Hematopoietic multipotent progenitor cell treated with erythropoietin and hydrocortisone succinate and interleukin-3 and kit ligand, for 17 days (in vitro differentiated cells): ENCODE measurements around the gene CDC42.
"Not testable (repeated sequence)": the region's sequence is repeated elsewhere in the genome, so short reads cannot be mapped to it uniquely, and the experiment has no call there.

Experiments used
- DNase-seq: peaks from one replicate; pipeline ENCODE4 v3.0.0-alpha.2; 2015; ENCODE audit warnings: low spot score

CDC42 gene

DNA sequence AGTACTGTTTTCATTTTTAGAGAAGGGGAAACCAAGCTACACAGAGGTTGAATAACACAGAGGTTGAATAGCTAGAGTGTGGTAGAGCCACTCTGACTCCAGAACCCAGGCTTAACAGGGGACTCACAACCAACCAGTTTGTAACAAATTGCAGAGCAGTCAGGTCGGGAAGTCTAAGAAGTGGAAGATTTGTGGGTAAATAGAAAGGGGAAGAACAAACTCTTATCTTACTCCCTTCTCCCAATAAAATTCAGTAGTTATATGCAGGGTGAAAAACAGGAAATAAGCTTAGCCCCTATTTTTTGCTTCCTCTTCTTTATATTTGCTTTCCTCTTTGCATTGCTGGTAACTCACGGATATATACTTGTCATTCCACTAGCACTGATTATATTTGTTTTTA, 23.2 kb downstream of the CDC42 start:
- DNase-seq = no peak

- no peak for DNase-seq
Observed at GRCh38 chr1:22076346-22076745, 23.8 kb downstream of the CDC42 start.

DNA sequence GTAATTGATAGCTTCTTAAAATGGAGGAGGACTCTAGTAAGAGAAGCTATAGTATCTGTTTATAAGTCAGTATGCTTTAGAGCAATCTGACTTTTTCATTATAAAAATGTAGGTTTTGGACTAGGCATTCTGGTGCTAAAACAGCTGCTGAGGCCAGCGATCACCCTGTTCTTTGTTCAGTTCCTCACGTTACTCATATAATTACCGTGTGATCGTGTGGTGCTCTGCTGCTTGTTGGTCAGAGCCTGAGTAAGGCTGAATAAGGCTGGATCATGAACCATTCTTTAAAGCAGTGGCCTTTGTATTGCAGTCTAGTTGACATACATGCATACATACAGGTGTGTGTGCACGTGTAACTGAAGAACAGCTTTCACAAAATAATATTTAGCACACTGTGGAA, 25.2 kb downstream of the CDC42 start:
- DNase-seq = no peak

DNA sequence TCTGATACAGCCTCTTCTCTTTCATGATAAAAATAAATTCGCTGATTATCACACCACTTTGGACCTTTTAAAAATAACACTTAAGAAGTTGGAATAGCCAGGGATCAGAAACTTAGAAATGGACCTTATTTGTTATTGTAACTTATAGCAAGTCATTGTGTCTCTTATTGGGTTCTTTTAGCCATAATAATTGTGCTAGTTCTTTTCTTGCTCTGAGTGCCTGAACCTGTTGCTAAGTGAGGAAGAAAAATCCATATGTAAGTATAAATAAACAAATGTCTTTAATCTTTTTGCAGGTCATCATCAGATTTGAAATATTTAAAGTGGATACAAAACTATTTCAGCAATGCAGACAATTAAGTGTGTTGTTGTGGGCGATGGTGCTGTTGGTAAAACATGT, 25.6 kb downstream of the CDC42 start:
- no peak for DNase-seq

- DNase-seq = no peak
Observed at GRCh38 chr1:22080191-22080590, 27.7 kb downstream of the CDC42 start.

GRCh38 chr1:22088331-22088730, 35.8 kb downstream of the CDC42 start:
- no peak for DNase-seq

DNA sequence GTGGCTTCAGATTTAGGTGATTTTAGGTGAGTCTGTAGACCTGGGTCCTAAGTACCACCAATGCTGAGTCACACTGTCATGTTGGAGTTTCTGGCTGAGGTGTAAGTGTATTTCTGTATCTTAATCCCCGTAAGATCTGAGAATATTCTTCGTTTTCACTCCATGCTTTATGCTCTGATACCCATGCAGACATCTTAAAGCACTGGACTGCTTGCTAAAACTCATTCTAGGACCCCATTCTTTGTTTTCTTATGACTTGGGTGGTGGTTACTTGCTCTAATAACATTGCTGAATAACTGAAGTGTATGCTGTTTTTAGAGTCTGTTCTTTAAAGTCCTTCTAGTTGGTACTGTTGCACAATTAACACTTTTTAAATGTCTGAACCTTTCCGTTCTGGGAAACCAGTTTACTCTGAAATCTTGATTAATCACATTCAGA, 36.6 kb downstream of the CDC42 start:
- DNase-seq = no peak

GRCh38 chr1:22089787-22090186, 37.3 kb downstream of the CDC42 start:
- DNase-seq = no peak

DNA sequence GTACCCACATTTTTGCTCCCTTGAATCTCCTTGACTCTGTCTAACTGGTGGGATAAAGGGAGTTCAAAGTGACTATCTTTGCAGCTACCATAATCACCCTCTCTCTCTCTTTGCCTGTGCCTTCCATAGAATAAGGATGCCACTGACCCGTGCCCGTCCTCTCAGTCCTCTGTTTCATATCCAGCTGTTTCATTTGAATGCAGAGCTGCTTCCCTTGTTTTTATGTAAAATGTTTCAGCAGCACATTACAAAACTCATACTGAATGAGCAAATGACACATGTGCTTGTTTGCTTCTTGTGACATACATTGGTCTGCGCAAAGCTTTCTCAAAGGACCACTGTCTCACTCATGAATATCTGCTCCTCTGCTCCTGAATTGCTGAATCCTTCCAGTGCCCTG, 38.4 kb downstream of the CDC42 start:
- no peak for DNase-seq

GRCh38 chr1:22092026-22092768, 39.7 kb downstream of the CDC42 start:
- not testable (repeated sequence) for DNase-seq

DNA sequence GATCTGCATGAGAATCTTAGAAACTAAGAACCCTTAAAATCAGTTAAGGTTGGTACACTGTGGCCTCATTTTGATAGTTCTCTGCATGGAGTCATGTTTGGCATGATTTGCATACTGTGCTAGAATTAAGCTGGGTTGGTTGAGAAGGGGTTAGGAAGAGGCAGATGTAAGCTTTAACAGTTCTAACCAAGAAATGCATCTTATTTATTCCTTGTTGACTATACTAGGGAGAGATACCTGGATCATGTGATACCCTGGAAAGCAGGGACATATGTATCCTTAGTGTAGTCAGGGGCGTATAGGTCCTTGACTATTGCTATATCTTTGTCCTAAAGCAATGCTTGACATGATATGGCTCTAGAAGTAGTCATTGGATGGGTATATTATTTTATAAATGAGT, 41.0 kb downstream of the CDC42 start:
- no peak for DNase-seq

DNA sequence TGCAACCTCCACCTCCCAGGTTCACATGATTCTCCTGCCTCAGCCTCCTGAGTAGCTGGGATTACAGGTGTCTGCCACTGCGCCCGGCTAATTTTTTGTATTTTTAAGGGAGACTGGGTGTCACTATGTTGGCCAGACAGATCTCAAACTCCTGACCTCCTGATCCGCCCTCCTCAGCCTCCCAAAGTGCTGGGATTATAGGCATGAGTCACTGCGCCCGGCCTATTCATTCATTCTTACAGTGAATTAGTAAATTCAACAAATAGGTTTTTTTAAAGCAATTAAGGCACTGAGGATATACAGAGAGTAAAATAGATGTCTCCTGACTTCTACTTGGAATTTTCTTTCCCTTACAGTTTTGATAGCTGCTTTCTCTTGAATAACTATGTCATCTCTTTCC, 43.5 kb downstream of the CDC42 start:
- no peak for DNase-seq

DNA sequence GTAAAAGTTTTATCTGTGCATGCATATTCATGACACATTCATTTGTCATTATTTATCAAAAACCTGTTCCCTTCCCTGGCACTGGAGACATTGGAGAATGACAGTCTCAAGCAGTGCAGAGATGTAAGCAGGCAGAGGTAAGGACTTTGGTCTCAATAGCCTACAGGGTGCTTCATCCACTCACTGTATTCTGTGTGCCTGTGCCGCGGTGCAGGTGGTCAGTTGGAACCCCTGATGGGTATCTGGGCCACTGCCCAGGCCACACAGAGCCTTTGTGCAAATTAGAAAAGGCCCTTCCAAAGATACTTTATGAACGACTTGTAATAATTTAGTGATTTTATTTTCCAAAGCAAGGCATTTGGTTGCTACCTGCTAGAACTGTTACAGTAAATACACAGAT, 44.0 kb downstream of the CDC42 start:
- no peak for DNase-seq

DNA sequence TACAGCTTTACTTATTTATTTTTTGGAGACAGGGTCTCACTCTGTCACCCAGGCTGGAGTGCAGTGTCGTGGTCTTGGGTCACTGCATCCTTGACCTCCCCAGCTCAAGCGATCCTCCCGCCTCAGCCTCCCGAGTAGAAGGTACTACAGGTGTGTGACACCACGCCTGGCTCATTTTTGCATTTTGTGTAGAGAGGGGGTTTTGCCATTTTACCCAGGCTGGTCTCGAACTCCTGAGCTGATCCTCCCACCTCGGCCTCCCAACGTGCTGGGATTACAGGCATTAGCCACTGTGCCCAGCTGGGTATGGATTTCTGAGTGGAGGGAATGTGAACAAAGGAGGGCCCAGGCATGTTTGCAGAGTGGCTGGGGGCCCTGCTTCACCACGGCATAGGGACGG, 46.2 kb downstream of the CDC42 start:
- DNase-seq = no peak

GRCh38 chr1:22100168-22100567, 47.7 kb downstream of the CDC42 start:
- no peak for DNase-seq

DNA sequence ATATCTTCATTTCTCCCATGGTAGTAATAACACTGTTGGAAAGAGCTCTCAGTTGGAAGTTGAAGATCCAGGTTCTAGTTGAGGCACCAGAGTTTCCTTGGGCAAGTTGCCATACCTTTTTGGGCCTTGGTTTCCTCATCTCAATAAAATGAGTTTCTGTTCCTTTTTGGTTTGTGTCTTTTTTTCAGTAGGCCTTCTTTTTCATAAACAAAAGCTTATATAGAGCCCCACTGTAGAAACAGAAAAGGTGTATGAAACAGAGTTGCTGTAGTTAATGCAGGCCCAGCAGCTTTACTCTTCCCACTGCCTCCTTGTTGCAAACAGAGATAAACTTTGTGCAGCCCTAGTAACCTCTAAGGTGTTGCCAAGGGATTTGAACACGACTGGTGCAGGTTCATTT, 48.7 kb downstream of the CDC42 start:
- DNase-seq = no peak

DNA sequence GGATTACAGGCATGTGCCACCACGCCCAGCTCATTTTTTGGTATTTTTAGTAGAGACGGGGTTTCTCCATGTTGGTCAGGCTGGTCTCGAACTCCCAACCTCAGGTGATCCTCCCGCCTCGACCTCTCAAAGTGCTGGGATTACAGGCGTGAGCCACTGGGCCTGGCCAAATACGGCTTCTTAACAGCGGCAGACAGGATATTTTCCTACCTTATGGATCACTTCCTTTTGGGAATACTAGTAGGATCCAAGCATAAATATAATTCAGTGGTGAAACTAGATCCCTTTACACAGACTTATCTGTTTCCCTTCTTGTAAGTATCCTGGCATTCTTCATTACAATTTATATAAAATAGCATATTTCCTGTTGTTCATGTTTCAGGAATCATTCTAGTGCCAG, 49.5 kb downstream of the CDC42 start:
- no peak for DNase-seq

DNA sequence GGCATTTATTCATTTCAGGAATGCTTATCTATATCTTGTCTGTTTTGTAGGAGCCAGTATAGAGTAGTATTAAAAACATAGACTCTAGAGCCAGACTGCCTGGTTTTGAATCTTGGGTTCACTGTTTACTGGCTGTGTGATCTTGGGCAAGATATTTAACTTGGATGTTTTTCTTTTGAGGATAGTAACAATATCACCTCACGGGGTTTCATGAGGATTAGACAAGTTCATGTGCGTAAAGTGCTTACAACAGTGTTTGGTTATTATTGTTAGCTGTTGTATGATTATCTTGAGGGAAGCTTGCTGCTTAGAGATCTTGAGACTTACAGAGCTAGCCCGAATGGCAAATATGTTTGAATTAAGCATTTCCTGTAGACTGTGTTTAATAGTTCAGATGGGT, 50.2 kb downstream of the CDC42 start:
- DNase-seq = no peak

DNA sequence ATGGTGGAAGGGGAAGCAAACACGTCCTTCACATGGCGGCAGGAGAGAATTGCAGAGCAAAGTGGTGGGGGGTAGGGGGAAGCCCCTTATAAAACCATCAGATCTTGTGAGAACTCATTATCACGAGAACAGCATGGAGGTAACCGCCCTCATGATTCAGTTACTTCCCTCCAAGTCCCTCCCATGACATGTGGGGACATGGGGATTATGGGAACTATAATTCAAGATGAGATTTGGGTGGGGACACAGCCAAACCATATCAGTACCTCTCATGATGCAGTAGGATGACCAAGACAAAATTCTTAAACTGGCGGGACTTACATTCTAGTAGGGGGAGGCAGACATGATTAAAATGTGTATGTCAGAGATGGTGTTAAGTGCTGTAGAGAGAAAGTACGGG, 51.6 kb downstream of the CDC42 start:
- no peak for DNase-seq

DNA sequence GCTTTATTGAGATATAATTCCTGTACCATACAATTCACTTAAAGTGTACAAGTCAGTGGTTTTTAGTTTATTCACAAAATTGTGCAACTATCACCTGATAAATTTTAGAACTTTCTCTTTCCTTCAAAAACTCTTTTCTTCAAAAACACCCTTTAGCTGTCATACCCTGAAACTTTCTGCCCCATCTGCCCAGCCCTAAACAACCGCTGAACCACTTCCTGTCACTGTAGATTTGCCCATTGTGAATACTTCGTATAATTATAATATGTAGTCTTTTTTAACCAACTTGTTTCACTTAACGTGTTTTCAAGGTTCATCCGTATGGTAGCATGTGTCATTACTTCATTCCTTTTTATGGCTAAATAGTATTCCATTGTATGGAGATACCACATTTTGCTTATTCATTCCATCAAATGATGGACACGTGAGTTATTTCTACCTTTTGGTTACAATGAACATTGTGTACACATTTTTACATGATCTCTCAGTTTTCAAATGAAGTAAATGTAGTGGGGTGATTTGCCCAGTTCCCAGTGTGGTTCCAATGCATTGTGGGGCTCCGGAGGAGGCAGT, 52.4 kb downstream of the CDC42 start:
- DNase-seq = no peak

DNA sequence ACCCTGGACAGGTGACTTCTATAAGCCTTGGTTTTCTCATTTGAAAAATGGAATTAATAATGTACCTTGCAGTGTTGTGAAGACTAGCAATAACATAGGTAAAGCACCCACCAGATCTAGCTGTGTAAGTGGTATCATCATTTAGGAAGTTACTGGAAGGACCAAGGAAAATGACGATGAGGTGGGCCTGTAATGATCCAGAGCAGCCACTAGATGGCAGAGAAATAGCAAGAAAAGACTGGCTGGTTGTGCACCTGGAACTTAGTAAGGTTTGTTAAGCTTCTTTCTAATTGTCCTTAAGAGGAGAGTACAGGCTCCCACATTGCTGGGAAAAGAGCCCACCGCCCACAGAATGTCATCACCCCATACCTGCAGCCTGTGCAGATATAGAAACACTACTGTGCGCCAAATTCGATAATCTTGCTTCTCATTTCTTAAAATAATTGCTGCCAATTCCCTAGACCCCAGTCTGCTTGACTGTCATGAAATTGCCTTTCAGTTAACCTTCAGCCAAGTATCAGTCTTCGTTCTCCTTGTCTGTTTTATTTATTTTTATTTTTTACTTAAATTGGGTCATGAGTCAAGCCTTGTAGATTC, 53.2 kb downstream of the CDC42 start:
- DNase-seq = peak; percentile 52

- DNase-seq = no peak
Observed at GRCh38 chr1:22107126-22107525, 54.6 kb downstream of the CDC42 start.

GRCh38 chr1:22108339-22109105, 56.0 kb downstream of the CDC42 start:
- DNase-seq = no peak
